GM19240 (cell line): ENCODE data around the gene TMEM9.
"Not testable (repeated sequence)": the region's sequence is repeated elsewhere in the genome, so short reads cannot be mapped to it uniquely, and the experiment has no call there.

Experiments used
- DNase-seq: peaks from one replicate; pipeline ENCODE4 v3.0.0; 2011; ENCODE audit warnings: low spot score; ENCODE audit not compliant: insufficient read length

The TMEM9 gene

DNA sequence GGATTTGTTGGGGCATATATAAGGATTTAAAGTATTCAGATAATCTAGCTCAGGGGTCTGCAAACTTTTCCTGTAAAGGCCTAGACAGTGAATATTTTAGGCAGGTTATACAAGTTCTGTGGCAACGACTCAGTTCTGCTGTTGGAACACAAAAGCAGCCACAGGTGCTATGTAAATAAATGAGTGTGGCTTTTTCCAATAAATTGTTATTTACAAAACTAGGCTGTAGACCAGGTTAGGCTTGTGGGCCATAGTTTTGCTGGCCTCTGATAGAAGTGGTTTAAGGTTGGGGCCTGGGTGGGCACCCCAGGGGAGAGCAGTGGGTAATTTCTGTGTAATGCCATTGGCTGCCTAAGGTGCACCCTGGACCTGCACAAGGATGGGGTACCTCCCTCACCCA is 19.5 kb upstream of the TMEM9 start:
- no peak for DNase-seq

DNA sequence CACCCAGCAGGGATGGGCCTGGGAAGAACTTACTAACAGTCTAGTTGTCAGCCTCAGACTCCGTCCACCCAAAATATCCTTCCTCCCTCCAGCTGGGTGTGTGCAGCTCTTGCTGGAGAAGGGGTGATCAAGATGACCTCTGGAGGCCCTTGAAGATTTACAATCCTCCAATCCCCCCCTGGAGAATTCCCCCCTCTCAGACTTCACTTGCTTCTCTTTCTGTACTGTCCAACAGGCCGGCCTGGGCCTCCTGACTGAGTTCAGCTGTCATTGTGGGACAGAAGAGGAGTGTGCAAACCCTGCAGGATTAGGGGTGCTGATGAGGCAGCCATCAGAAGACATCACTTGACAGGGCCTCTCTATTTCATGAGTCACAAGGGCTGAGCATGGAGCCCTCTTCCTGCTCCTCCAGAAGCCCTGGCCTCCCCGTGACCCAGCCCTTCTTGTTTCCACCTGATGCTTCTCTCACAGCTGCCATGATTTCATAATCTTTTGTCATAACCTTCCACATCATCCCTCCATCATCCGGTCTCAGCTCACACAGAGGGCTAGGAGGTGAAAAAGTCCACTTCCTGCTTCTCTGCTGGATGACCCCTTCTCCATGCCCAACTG is 18.8 kb upstream of the TMEM9 start:
- no peak for DNase-seq

DNA sequence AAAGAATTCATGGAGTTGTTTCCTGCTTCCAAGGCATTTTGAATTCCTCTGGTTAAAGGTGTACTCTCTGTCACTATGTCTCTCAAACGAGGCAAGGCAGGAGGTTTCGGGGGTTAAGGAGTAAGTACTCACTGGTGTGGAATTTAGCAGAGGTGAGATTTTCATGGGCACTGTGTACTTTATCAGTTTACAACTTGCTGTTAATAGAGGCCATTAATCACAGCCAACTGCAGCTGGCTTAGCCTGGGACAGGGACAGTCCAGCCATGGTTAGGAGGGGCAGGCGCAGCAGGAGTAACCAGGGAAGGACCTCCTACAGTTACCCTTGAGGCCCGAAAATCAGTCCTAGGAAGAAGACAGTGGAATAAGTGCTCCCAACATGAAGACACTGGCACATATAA is 18.1 kb upstream of the TMEM9 start:
- DNase-seq, result no peak

DNA sequence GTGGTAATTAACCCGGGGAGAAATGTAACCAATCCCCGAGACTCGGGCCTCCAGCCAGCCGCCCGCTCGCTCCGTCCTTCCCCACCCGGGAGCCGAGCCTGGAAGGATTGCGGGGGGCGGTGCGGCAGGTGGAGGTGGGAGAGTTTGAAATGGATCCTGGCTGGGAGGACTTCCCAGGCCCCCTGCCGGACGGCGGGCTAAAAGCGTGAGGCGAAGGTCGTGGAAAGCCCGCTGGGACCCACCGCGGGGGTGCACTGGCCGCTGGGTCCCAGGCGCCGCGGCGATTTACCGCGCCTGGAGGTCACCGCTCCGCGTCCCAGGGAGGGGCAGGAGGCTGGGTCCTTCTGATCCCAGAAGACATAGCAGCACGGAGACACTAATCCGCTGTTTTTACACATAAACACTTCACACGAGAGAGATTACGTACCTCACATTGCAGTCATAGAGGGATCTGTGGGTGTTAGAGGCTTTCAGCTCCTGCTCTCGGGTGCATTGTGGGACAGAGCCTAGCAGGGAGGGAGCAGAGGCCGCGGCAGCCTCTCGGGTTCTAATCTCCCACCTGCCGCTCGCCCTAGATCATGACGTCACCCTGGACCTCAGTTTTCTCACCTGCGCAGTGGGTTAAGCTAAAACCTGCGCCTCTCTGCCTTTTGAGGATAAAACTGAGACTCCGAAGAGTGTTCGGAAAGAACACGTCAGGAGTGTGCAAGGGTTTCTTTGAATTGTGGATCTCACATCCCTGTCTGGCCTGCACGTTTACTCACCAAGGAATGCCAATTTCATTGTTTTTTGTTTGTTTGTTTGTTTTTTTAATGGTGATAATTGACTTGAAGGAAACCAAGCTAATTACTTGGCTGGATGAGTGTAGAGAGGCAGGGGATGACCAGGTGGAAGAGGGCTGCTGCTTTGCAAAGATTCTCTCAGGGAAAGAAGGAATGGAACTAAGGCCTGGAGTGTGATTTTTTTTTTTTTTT is 17.1 kb upstream of the TMEM9 start:
- DNase-seq, result peak; percentile 52

DNA sequence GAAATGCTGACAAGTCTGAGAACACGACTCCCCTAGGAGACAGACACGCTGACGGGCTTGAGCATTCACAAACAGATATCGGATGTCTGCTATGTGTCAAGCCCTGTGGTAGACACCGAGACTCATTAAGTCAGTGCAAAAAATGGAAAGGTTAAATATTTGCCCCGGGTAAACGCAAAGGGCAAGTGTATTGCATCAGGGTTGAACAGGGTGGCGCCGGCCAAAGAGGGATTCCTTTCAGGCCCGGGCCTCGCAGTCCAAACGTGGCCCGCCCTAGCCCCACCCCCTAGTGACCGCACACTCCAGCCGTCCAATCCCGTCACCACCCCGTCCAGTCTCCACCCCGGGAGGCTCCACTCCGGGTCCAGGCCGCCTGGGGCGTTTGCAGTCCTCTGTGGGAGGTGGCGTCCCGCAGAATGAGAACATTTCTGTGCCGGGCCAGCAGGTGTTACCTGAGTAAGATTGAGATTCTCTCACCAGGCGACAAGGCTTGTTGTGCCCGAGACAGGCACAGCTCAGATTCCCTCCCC is 16.3 kb upstream of the TMEM9 start:
- peak; percentile 89 for DNase-seq

DNA sequence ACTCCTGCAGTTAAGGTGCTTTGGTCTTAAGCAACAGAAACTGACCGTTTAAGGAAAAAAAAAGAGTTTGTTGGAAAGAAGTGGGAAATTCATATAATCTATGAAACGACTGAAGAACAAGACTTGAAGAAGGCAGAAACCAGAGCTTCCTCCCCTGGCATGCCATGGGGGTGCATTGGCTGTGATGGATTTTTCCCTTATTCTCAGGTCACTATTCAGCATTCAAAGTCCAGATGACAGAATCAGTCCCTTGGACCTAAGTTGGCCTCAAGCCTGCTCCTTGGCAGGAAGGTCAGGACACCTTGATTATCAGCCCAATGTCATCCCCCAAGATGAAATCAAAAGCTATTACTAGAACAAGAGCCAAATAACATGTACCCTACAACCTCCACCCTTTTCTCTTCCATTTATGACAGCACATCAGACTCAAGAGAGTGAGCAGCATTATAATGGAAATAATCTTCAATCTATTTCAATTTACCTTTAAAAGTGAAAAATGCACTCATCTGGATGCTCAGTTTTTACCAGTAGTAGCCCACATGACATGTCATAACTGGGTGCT is 15.8 kb upstream of the TMEM9 start:
- DNase-seq, result no peak

DNA sequence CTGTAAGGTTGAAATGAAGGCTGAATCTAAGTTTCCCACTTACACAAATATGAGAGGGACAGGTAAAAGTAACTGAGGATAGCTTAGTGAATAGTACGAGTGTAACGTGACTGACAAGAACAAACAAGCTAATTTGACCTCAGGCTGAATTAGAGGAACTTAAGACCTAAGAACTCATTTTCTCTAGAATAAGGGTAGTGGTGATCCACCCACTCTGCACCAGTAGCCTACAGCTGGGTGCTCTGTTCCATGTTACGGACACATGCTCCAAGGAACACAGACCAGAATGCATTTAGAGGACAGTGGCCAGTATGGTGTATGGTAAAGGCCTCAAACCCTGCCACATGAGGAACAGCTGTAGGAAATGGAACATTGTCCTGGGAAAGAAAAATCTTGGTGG is 14.9 kb upstream of the TMEM9 start:
- no peak for DNase-seq

DNA sequence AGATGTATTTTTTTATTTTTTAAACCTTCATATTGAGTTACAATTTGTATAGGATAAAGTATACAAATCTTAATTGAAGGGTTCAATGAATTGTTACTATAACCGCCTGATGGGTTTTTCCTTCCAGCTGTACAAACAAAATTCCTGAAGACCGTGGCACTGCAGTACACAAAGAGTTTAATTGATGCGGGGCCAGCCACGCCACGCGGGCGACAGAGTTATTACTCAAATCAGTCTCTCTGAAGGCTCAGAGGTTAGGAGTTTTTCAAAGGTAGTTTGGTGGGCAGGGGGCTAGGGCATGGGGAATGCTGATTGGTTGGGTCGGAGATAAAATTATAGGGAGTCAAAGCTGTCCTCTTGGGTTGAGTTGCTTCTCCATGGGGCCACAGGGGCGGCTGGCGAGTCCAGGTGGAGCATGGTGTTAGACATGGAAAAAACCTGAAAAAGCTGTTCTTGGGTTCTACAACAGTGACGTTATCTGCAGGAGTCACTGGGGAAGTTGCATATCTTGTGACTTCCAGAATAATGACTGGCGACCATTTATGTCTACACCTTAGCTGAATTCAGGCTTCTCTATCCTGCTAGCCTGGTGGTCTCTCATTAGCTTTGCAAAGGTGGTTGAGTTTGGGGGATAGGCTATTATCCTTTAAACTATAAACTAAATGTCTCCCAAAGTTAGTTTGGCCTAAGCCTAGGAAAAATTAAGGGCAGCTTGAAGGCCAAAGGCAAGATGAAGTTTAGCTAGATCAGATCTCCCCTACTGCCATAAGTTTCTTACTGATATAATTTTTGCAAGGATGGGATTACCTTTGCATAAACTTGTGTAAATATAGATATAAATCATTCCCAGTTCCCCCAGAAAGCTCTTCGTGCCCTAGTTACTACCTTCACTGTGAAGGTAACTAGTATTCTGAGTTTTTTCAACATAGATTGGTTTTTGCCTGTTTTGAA is 13.0 kb upstream of the TMEM9 start:
- no peak for DNase-seq

DNA sequence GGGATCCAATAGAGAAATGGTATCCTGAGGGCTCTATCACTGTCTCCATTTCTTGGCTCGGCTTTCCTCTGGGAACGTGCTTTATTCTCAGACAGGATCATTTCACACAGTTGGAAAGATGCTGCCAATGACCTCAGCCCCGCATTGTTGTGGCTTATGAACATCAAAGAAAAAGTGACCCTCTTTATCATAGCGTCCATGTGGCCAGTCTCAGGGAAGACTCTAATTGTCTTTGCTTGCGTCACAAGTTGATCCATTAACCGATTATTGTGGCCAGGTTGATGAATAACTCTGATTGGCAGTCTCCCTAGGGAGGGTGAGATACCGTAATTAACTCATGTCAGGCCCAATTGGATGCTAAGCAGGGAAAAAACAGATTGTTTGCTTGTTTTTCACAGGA is 10.4 kb upstream of the TMEM9 start:
- no peak for DNase-seq

DNA sequence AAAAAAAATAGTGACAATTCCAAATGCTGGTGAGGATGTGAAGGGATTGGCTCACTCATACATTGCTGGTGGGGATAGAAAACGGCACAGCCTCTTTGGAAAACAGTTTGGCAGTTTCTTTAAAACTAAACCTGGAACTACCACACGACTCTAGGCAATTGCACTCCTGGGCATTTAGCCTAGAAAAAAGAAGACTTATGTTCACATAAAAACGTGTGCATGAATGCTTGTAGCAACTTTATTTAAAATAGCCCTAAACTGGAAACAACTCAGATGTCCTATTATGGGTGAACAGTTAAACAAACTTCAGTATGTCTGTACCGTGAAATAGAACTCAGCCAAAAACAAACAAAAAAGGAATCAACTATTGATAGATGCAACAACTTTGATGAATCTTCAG is 9.4 kb upstream of the TMEM9 start:
- DNase-seq, result no peak

DNA sequence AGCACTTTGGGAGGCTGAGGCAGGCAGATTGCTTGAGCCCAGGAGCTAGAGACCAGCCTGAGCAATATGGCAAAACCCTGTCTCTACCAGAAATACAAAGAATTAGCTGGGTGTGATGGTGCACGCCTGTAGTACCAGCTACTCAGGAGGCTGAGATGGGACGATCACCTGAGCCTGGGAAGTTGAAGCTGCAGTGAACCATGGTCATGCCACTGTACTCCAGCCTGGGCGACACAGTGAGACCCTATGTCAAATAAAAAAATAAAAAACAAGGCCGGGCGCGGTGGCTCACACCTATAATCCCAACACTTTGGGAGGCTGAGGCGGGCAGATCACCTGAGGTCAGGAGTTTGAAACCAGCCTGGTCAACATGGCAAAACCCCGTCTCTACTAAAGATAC is 8.8 kb upstream of the TMEM9 start:
- not testable (repeated sequence) for DNase-seq

DNA sequence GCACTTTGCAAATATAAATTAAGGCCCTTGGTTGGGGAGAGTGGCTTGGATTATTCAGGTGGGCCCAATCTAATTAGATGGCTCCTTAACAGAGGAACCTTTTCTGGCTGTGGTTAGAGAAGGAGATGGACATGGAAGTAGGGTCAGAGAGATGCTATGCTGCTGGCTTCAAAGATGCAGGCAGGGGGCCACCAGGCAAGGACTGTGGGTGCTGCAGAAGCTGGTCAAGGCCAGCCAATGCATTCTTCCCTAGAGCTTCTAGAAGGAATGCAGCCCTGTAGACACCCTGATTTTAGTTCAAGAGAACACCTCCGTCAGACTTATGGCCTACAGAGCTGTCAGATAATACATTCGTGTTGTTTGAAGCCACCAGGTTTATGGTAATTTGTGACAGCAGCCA is 3.7 kb upstream of the TMEM9 start:
- DNase-seq, result no peak

DNA sequence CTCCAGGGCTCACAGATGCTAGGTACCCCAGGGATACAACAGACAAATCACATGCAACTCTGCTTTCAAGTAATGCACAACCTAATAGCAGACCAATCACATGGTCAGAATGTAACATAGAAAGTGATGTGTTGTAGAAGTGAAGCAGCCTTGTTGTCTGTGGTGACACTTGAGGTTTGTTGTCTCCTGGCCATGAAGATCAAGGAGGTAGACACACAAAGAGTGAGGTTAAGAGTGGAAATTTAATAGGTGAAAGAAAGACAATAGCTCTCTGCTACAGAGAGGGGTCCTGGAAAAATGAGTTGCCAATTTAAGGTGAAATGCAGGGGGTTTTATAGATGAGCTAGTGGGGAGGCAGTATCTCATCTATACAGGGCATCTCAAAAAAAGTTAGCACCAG is 2.5 kb upstream of the TMEM9 start:
- DNase-seq, result no peak

DNA sequence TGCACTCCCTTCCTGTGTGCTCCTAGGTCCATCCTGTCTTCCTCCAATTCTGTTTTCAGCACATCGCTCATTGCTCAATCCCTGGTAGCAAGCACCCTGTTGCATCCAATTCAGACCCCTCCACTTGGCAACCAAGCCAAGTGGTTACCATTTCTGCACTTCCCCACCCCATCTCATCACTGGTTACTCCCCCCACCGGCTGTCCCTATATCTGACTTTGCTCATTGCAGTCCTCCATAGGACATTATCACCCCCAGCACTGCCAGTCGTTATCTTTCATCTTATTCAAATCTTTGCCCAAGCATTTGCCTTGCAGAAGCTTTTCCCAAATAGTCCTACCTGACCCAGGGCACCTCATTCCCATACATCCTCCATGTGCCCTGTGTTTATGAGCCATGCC is 2.1 kb upstream of the TMEM9 start:
- no peak for DNase-seq

DNA sequence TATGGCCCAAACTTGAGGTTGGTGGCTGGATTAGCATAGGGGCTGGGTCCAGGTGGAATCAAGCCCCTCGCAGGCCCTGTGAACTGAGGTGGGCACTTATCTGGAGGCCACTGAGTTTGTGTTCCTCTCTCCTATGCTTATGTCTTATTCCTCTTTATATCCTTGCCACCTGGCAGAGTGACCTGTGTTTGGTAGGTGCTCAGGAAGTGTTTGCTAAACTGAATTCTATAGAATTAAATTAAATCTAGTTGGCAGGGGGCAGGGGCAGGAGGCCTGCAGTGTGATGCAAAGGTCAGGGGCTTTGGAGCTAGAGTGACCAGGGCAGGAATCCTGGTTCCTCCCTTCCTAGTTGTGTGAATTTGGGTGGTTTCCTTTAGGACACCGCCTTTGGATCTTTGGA is 1.1 kb upstream of the TMEM9 start:
- no peak for DNase-seq

DNA sequence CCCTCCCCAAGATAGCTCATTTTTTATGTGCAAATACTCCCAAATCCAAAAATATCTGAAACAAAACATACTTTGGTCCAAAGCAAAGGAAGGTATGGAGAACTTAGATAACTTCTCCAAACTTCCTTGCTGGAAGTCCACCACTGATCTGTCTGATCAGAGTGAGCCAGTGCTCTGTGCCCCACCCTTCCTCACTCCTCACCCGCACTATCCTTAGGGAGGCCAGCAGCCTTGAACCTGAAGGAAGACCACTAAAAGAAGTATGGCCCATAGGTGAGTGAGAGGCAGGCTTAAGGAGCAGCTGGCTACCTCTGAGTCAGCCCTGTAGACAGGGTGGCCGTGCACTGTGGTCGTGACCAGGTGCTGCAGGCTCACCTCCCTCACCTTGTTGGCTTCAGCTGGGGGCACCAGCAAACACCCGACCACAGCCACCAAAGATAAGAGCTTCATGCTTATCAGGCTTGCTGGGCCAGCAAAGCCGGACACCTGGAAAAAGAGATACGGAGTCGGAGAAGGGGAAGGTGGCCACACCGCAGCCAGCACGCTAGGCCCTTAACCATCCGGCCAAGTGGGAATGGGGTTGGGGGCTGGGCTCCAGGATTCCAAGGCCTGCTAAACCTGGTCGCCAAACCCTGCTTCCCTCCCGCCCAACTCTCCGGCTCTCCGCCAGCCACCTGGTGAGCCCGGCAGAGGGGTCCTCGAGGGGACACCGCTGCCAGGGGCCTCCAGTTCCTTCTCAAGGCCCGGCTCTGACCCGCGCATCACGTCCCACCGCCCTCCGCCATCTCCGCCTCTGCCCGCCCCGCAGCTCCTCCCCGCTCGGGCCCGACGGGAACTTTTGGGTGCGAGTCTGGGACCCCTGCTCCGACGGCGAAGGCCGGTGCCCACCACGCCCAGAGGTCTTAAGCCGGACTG is 543 bp downstream of the TMEM9 start:
- DNase-seq, result peak; percentile 76

DNA sequence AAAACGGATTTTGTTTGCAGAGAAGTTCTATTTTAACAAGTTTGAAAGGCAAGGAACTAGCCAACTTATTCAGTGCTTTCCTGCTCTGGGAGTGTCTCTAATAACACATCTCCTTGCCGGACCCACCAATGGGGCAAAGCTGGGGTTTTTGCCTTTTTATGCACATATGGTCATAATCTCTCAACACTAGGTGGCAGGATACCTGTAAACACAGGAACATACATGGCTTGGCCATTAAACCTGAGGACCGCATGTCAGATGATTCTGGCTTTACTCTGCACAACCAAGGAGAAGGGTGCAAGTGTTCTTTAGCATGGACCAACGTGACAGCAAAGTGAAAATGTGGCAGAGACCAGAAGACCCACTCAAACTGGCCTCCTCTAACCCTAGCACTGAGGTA is 4.9 kb downstream of the TMEM9 start:
- DNase-seq, result peak; percentile 52

DNA sequence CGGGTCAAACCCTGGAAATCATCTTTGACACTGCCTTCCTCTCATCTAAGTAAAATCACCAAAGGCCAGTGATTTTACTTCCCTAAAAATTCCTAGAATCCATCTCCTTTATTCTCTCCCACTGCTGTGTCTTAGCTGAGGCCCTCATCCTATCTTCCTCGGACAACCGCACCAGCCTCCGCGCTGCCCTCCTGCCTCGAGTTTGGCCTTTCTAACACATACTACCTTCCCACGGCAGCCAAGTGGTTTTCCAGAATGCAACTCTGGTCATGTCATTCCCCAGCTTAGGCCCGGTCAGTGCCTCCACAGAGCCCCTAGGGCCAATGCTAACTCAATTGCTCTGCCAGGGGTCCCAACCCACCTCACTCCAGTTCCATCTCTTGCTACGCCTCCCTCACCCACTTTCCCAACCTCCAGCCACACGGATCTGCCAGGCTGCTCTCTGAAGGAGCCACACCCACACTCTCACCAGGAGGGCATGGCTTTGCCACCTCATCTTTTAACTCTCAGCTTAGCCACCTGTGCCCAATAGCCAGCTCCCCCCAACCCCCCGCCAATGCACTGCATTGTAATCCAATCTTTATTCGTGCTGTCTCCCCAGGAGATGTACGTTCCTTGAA is 6.8 kb downstream of the TMEM9 start:
- no peak for DNase-seq

DNA sequence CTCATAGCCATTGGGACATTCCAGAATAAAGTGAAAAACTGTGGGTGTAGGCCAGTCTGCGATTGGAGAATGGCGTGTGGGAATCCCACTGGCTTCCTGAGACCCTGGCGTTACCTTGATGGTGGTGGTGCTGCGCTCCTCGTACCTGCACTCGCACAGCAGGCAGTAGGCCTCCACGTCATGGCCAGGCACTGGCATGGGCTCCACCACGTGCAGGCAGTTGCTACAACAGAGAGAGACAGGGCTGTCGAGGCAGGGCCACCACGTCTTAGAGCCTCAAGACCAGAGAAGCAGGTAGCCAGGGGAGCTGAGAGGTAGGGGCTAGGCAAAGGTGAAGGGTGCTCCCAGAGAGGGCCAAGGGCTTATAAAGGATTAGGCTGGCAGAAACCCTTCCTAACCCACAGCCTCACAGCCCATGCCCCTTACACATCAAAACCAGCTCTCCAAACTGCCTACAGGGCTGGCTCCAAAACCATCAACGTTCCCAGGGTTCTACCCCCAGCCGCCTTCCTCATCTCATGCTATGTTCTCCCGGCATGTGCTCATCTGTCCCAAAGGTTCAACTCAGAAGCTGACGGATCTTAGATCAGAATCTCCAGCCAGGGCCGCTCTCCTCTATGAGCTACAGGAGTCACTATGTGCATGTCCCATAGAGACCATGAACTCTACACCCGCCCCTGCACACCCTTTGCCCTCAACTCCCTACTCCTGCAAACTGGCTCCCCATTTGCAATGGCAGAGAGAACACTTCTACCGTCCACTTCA is 7.5 kb downstream of the TMEM9 start:
- DNase-seq, result no peak
